PC-9 (cell line): ENCODE results near the gene BCL6B.

Source experiments
- CTCF ChIP-seq: fragments of 200-600 bp; sonication (generic); conservative IDR thresholded peaks from 2 replicates; pipeline ENCODE4 v1.6.1; 2017; ENCODE audit warnings: mixed run types, antibody characterized with exemption, mild to moderate bottlenecking, moderate library complexity
- EZH2 ChIP-seq: fragments of 200-600 bp; sonication (generic); IDR thresholded peaks from 2 replicates; pipeline ENCODE4 v1.8.0; 2017; ENCODE audit warnings: antibody characterized with exemption, low read depth

- TF ChIP-seq CTCF (no peak), EZH2 (no peak)
Observed at GRCh38 chr17:7016418-7016817, 6.4 kb upstream of the BCL6B start.
